B cell (primary cell): ENCODE measurements around the gene HSPA1A. TPM values are rescaled to one million over a fixed set of nuclear protein-coding genes. Genes with fewer than 3 reads are reported as not detected.

Source experiments
- ATAC-seq: fragments of 200-7000 bp; cut with Tn5 transposase; one replicate; pipeline ENCODE4 v1.10.0; 2021; ENCODE audit warnings: low read depth, mild to moderate bottlenecking, moderate number of reproducible peaks, moderate library complexity
- CTCF ChIA-PET: fragments of 350-600 bp; sonication (Branson Sonifier 250); formaldehyde crosslinking; loops from one replicate; lab custom pipeline; 2021; ENCODE audit warnings: antibody characterized with exemption, inconsistent platforms; lab: Charles Lee
- POLR2A ChIA-PET: fragments of 350-600 bp; sonication (Branson Sonifier 250); formaldehyde crosslinking; loops from one replicate; lab custom pipeline; 2021; ENCODE audit warnings: antibody characterized with exemption; lab: Charles Lee
- DNase-seq: peaks from one replicate; pipeline ENCODE4 v3.0.0; 2013
- H2AFZ ChIP-seq: 2 replicates; pipeline ENCODE4 v1.6.1; 2012; ENCODE audit warnings: mild to moderate bottlenecking, low read depth, low read length; ENCODE audit not compliant: insufficient read depth, poor library complexity, severe bottlenecking
- H3K27ac ChIP-seq, 2 donors: 1 replicate in 1 of 2; 2 replicates in 1 of 2; pipeline ENCODE4 v1.5.1; 2012 to 2013; ENCODE audit warnings: low read length in 2 of 2, mild to moderate bottlenecking in 2 of 2, moderate library complexity in 1 of 2
- H3K27me3 ChIP-seq, 4 experiments: fragments of 200-600 bp in 1 of 4; sonication (generic) in 1 of 4; replicated peaks in 1 of 4; 1 replicate in 2 of 4; 2 replicates in 2 of 4; pipeline versions ENCODE4 v1.6.1 to v1.7.0; 2013 to 2016; ENCODE audit warnings: low read length in 3 of 4, mild to moderate bottlenecking in 2 of 4, mixed read lengths in 1 of 4, moderate library complexity in 1 of 4; ENCODE audit not compliant: insufficient read depth in 4 of 4, control insufficient read depth in 3 of 4; ENCODE audit errors: control extremely low read depth in 1 of 4
- H3K36me3 ChIP-seq, 2 experiments: replicated peaks in 1 of 2; 1 replicate in 1 of 2; 2 replicates in 1 of 2; pipeline versions ENCODE4 v1.6.1 to v1.7.1; 2013; ENCODE audit warnings: low read length in 1 of 2; ENCODE audit not compliant: insufficient read depth in 2 of 2, control insufficient read depth in 1 of 2; ENCODE audit errors: control extremely low read depth in 1 of 2, extremely low read depth in 1 of 2
- H3K4me1 ChIP-seq, 2 donors: fragments of 200-600 bp in 1 of 2; sonication (generic) in 1 of 2; 1 replicate in 1 of 2; 2 replicates in 1 of 2; pipeline versions ENCODE4 v1.5.1 to v1.6.1; 2013 to 2017; ENCODE audit warnings: low read length in 2 of 2; ENCODE audit not compliant: control insufficient read depth in 2 of 2, insufficient read depth in 2 of 2
- H3K4me2 ChIP-seq: replicated peaks from 2 replicates; pipeline ENCODE3; 2012; ENCODE audit warnings: mild to moderate bottlenecking, low read depth, low read length; ENCODE audit not compliant: poor library complexity, severe bottlenecking
- H3K4me3 ChIP-seq, 5 experiments: fragments of 200-600 bp in 1 of 5; sonication (generic) in 1 of 5; 1 replicate in 3 of 5; 2 replicates in 2 of 5; pipeline versions ENCODE4 v1.5.1 to v1.7.0; 2011 to 2016; ENCODE audit warnings: low read length in 4 of 5, mild to moderate bottlenecking in 4 of 5, low read depth in 2 of 5, control low read depth in 1 of 5, moderate library complexity in 1 of 5; ENCODE audit not compliant: insufficient read depth in 1 of 5; ENCODE audit errors: control extremely low read depth in 1 of 5, extremely low read depth in 1 of 5
- H3K79me2 ChIP-seq: fragments of 200-600 bp; sonication (generic); one replicate; pipeline ENCODE4 v1.6.0; 2016; ENCODE audit warnings: low read length; ENCODE audit not compliant: control insufficient read depth, insufficient read depth
- H3K9ac ChIP-seq: fragments of 200-600 bp; sonication (generic); 2 replicates; pipeline ENCODE4 v1.6.1; 2017; ENCODE audit warnings: mild to moderate bottlenecking, low read length, moderate library complexity
- H3K9me3 ChIP-seq, 3 donors: one replicate each; pipeline versions ENCODE4 v1.6.1 to v1.7.1; 2013; ENCODE audit warnings: low read length in 2 of 3; ENCODE audit not compliant: control insufficient read depth in 2 of 3, insufficient read depth in 1 of 3; ENCODE audit errors: control extremely low read depth in 1 of 3
- H4K20me1 ChIP-seq: 2 replicates; pipeline ENCODE4 v1.6.0; 2012; ENCODE audit warnings: mild to moderate bottlenecking, low read length; ENCODE audit not compliant: insufficient read depth, control insufficient read depth, poor library complexity, severe bottlenecking
- H3K27ac Mint-ChIP-seq: one replicate; pipeline ENCODE4 v1.8.0; 2021; ENCODE audit warnings: mixed read lengths
- H3K27me3 Mint-ChIP-seq: one replicate; pipeline ENCODE4 v1.8.0; 2021; ENCODE audit warnings: mixed read lengths
- H3K4me1 Mint-ChIP-seq: one replicate; pipeline ENCODE4 v1.8.0; 2021; ENCODE audit warnings: mixed read lengths
- H3K4me3 Mint-ChIP-seq: one replicate; pipeline ENCODE4 v1.8.0; 2021; ENCODE audit warnings: mixed read lengths
- H3K9me3 Mint-ChIP-seq: one replicate; pipeline ENCODE4 v1.8.0; 2022; ENCODE audit warnings: mixed read lengths; ENCODE audit not compliant: insufficient read depth
- CTCF ChIP-seq: fragments of 200-600 bp; IDR thresholded peaks from one replicate; pipeline ENCODE4 v1.8.0; 2022; ENCODE audit warnings: antibody characterized with exemption, mild to moderate bottlenecking
- EZH2 ChIP-seq: IDR thresholded peaks from 2 replicates; pipeline ENCODE4 v1.6.1; 2012; ENCODE audit warnings: borderline replicate concordance, low read depth, mild to moderate bottlenecking, moderate library complexity, low read length; ENCODE audit not compliant: insufficient read depth, poor library complexity, severe bottlenecking
- WGBS: methylation state at CpG from one replicate; pipeline ENCODE4 v1.1.5; 2013; ENCODE audit warnings: missing lambda C conversion rate; ENCODE audit not compliant: insufficient coverage; 5-methylcytosine and 5-hydroxymethylcytosine counted together
- intact Hi-C: fragments of 100-400 bp; cut with micrococcal nuclease; formaldehyde crosslinking; loops from one replicate; pipeline ENCODE4 v1.10.0; 2022
- polyA plus RNA-seq: library from polyadenylated mRNA; depleted of rRNA; stranded (reverse); fragments of >200 nt; gene quantifications from 2 replicates; pipeline ENCODE4 v1.2.3, GENCODE V29; 2012
- total RNA-seq, 2 donors: library from RNA; stranded (reverse); fragments of 120-200 nt in 1 of 2; gene quantifications; 1 replicate in 1 of 2; 2 replicates in 1 of 2; pipeline versions ENCODE4 v1.2.3 to v1.2.4, GENCODE V29; 2013 to 2022

HSPA1A gene
- total and polyA plus RNA-seq, 2 donors (not counting 1 experiment from before 2014, with no cell fraction given) = 61.2 to 129 TPM

DNA sequence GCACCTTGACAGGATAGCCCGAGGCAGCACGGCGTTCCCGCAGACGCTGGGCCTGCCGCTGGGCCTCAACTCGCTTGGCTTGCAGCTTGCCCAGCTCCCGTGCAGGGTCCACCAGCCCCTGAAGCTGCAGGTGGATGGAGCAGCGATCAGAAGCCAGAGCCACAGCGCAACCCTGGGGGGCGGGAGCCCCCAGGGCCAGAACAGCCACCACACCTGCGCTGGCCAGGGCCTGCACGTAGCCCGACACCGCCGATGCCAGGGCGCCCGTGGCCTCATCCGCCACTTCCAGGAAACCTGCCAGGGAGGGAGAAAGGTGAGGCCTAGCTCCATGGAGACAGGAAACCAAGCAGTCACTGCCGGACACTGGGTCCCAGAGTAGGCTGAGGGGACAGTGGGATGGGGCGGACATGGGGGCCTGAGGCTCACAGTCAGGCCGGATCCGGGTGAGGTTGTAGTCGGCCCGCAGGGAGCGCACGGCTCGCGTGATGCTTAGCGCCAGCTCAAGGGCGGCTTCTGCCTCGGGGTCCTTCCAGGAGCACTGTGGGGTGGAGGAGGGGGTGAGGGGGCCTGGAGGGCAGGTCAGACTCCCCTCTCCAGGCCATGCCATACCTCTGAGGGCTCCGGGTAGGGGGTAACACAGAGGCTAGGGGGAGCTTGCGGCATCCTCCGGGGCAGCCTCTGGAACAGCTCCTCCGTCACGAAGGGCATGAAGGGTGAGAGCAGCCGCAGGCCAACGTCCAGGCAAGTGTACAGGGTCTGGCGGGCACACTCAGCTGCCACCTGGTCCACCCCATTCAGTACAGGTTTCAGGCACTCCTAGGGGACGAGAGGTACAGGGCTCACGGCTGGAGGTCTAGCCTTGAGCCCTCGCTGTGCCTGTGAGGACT lies 36.1 kb upstream of the HSPA1A start:
- ChIA-PET CTCF (interaction anchor here (0.7 to 1.9 kb wide), 2 partner anchors 9 to 10 kb away, joined by 3 to 7 read pairs; no protein-coding TSS in a partner anchor), POLR2A (interaction anchor here (1.0 kb wide), 1 partner anchor 51 kb away, joined by 4 read pairs; no protein-coding TSS in a partner anchor)
- ATAC-seq = no peak
- Histone ChIP-seq H3K27me3 (no peaks in the 10 kb centered on the region), H3K4me2 (no peak overlapping the region), H4K20me1 (no peaks in the 10 kb centered on the region), H3K36me3 (peaks cover 0 to 56% of the 10 kb centered on the region in 2 experiments), H3K9me3 (no peaks in the 10 kb centered on the region), H3K9ac (no peak overlapping the region), H3K79me2 (peaks cover 3% of the 10 kb centered on the region), H3K4me1 (peaks cover 15 to 21% of the 10 kb centered on the region in 2 donors), H2AFZ (no peak overlapping the region), H3K4me3 (no peak overlapping the region), H3K27ac (no peak overlapping the region)
- intact Hi-C loops = no loop called here
- H3K27ac Mint-ChIP-seq = no peak overlapping the region
- H3K4me3 Mint-ChIP-seq = no peak overlapping the region
- no peak for DNase-seq
- no peak for TF ChIP-seq CTCF
- TF ChIP-seq EZH2 = no peak
- no peaks in the 10 kb centered on the region for H3K27me3 Mint-ChIP-seq
- peaks cover 18% of the 10 kb centered on the region for H3K4me1 Mint-ChIP-seq
- WGBS = 98% methylated on average over 35 of the region's 43 CpGs
- H3K9me3 Mint-ChIP-seq = no peaks in the 10 kb centered on the region

DNA sequence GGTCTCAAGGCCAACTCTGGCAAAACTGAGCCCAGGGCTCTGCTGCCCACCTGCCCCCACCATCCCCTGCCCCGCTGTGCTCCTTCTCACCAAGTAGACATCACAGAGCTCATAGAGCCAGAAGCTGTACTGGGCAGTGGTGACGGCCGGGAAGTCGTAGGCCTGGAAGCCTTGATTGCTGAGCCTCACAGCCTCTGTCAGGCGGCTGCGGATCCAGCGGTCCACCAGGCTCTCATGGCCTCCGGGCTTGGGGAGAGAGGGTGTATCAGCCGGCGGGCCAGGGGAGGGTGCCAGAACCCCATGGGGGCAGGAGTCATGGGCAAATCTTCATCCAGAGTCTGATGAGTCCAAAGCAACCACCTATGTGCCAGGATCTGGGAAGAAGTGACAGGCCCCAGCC lies 35.4 kb upstream of the HSPA1A start:
- Histone ChIP-seq H4K20me1 (no peaks in the 10 kb centered on the region), H3K4me2 (no peak overlapping the region), H2AFZ (no peak overlapping the region), H3K79me2 (peaks cover 10% of the 10 kb centered on the region), H3K36me3 (peaks cover 0 to 63% of the 10 kb centered on the region in 2 experiments), H3K9ac (no peak overlapping the region), H3K4me1 (peaks cover 15 to 21% of the 10 kb centered on the region in 2 donors), H3K9me3 (no peaks in the 10 kb centered on the region), H3K27me3 (no peaks in the 10 kb centered on the region), H3K4me3 (no peak overlapping the region), H3K27ac (no peak overlapping the region)
- ATAC-seq (no peak), DNase-seq (no peak)
- Mint-ChIP-seq H3K4me1 (peaks cover 21% of the 10 kb centered on the region), H3K27ac (no peak overlapping the region), H3K27me3 (no peaks in the 10 kb centered on the region), H3K9me3 (no peaks in the 10 kb centered on the region), H3K4me3 (no peak overlapping the region)
- intact Hi-C loops = no loop called here
- ChIA-PET CTCF (no interaction called here), POLR2A (no interaction called here)
- 97% methylated on average over 10 of the region's 10 CpGs for WGBS
- TF ChIP-seq EZH2 = no peak
- no peak for TF ChIP-seq CTCF
